Smooth muscle cell (in vitro differentiated cells): Measurements from ENCODE around the gene NLRP7. TPM values are rescaled to one million over a fixed set of nuclear protein-coding genes. Genes with fewer than 3 reads are reported as not detected.
"Not testable (repeated sequence)": the region's sequence is repeated elsewhere in the genome, so short reads cannot be mapped to it uniquely, and the experiment has no call there.

Experiments
- DNase-seq: peaks from one replicate; lab custom pipeline; 2025; ENCODE audit not compliant: unreplicated experiment; lab: John Stamatoyannopoulos, UW
- H2AFZ ChIP-seq: fragments of 200-600 bp; sonication (generic); 2 replicates; pipeline ENCODE4 v1.6.0; 2016; ENCODE audit warnings: antibody characterized with exemption, low read depth, mild to moderate bottlenecking
- H3F3A ChIP-seq: fragments of 200-600 bp; sonication (generic); 2 replicates; pipeline ENCODE4 v1.6.0; 2017; ENCODE audit warnings: antibody characterized with exemption, low read depth
- H3K27ac ChIP-seq: fragments of 200-600 bp; sonication (generic); 2 replicates; pipeline ENCODE4 v1.5.1; 2016; ENCODE audit warnings: low read depth, mild to moderate bottlenecking
- H3K27me3 ChIP-seq: fragments of 200-600 bp; sonication (generic); 2 replicates; pipeline ENCODE4 v1.6.1; 2016; ENCODE audit warnings: low read depth, mild to moderate bottlenecking
- H3K36me3 ChIP-seq: fragments of 200-600 bp; sonication (generic); 2 replicates; pipeline ENCODE4 v1.5.1; 2016; ENCODE audit warnings: low read depth
- H3K4me1 ChIP-seq: fragments of 200-600 bp; sonication (generic); 2 replicates; pipeline ENCODE4 v1.5.1; 2016; ENCODE audit warnings: low read depth
- H3K4me2 ChIP-seq: fragments of 200-600 bp; sonication (generic); 2 replicates; pipeline ENCODE4 v1.6.0; 2016; ENCODE audit warnings: mild to moderate bottlenecking
- H3K4me3 ChIP-seq: fragments of 200-600 bp; sonication (generic); 2 replicates; pipeline ENCODE4 v1.5.1; 2016; ENCODE audit warnings: mild to moderate bottlenecking
- H3K79me2 ChIP-seq: fragments of 200-600 bp; sonication (generic); 2 replicates; pipeline ENCODE4 v1.6.0; 2016; ENCODE audit warnings: low read depth, mild to moderate bottlenecking
- H3K9ac ChIP-seq: fragments of 200-600 bp; sonication (generic); 2 replicates; pipeline ENCODE4 v1.6.0; 2016; ENCODE audit warnings: low read depth
- H3K9me3 ChIP-seq: fragments of 200-600 bp; sonication (generic); replicated peaks from 2 replicates; pipeline ENCODE4 v1.5.1; 2016; ENCODE audit warnings: low read depth
- H4K20me1 ChIP-seq: fragments of 200-600 bp; sonication (generic); 2 replicates; pipeline ENCODE4 v1.6.0; 2016; ENCODE audit warnings: low read depth
- CTCF ChIP-seq: fragments of 200-600 bp; sonication (generic); IDR thresholded peaks from 2 replicates; pipeline ENCODE4 v1.5.1; 2017; ENCODE audit warnings: borderline replicate concordance, mild to moderate bottlenecking, antibody characterized with exemption; ENCODE audit not compliant: insufficient read depth, poor library complexity, severe bottlenecking
- WGBS: methylation state at CpG from one replicate; pipeline ENCODE4 v1.1.7; 2016; ENCODE audit warnings: low lambda C conversion rate; 5-methylcytosine and 5-hydroxymethylcytosine counted together
- polyA plus RNA-seq: library from polyadenylated mRNA; unstranded; fragments of >200 nt; fragmentation: Nextera tagmentation; extraction: Ambion mirVana; gene quantifications from 2 replicates; pipeline ENCODE4 v1.2.1, GENCODE V29; 2016
- total RNA-seq: library from RNA; depleted of rRNA; stranded (reverse); fragments of >200 nt; gene quantifications from 2 replicates; pipeline ENCODE4 v1.2.3, GENCODE V29; 2014

NLRP7 gene
- total and polyA plus RNA-seq, 2 experiments from 2014 or later, result 0.18 to 0.29 TPM

GRCh38 chr19:54902061-54902460 lies 45.3 kb downstream of the NLRP7 start:
- peaks cover 5% of the 10 kb centered on the region for H3F3A ChIP-seq
- H3K9ac ChIP-seq, result no peak overlapping the region
- no peak overlapping the region for H3K4me3 ChIP-seq
- DNase-seq, result no peak
- H3K9me3 ChIP-seq, result no peaks in the 10 kb centered on the region
- H4K20me1 ChIP-seq, result no peaks in the 10 kb centered on the region
- TF ChIP-seq CTCF, result no peak
- no peak overlapping the region for H2AFZ ChIP-seq
- WGBS, result 86% methylated on average over 3 of the region's 3 CpGs
- no peak overlapping the region for H3K4me2 ChIP-seq
- H3K79me2 ChIP-seq, result no peaks in the 10 kb centered on the region
- no peak overlapping the region for H3K27ac ChIP-seq
- H3K27me3 ChIP-seq, result no peaks in the 10 kb centered on the region
- H3K36me3 ChIP-seq, result no peaks in the 10 kb centered on the region
- H3K4me1 ChIP-seq, result no peaks in the 10 kb centered on the region

GRCh38 chr19:54901153-54901552 lies 46.2 kb downstream of the NLRP7 start:
- not testable (repeated sequence) for H3K79me2 ChIP-seq, H3K4me2 ChIP-seq, H2AFZ ChIP-seq, H4K20me1 ChIP-seq, H3K27ac ChIP-seq, H3K4me3 ChIP-seq, H3K27me3 ChIP-seq, H3K9me3 ChIP-seq, H3K36me3 ChIP-seq, H3K9ac ChIP-seq, H3K4me1 ChIP-seq, H3F3A ChIP-seq, DNase-seq
- WGBS, result 84% methylated on average over 8 of the region's 8 CpGs

- H3K4me1 ChIP-seq, H3F3A ChIP-seq, H3K9me3 ChIP-seq, H3K4me2 ChIP-seq, H3K36me3 ChIP-seq, H3K27me3 ChIP-seq, H3K9ac ChIP-seq, DNase-seq, H4K20me1 ChIP-seq, H3K27ac ChIP-seq, H3K79me2 ChIP-seq, H3K4me3 ChIP-seq, H2AFZ ChIP-seq: not testable (repeated sequence)
- WGBS, result 90% methylated on average over 9 of the region's 9 CpGs
These were observed 47.7 kb downstream of the NLRP7 start for GRCh38 chr19:54899646-54900045.

GRCh38 chr19:54898685-54899084 lies 48.6 kb downstream of the NLRP7 start:
- H4K20me1 ChIP-seq, H3F3A ChIP-seq, H3K4me2 ChIP-seq, H3K36me3 ChIP-seq, H3K27me3 ChIP-seq, DNase-seq, H3K9ac ChIP-seq, H3K4me3 ChIP-seq, H3K4me1 ChIP-seq, H3K9me3 ChIP-seq, H2AFZ ChIP-seq, H3K27ac ChIP-seq, H3K79me2 ChIP-seq: not testable (repeated sequence)
- WGBS, result 74% methylated on average over 7 of the region's 7 CpGs

- no peak overlapping the region for H3K27ac ChIP-seq
- H3K4me1 ChIP-seq, result no peaks in the 10 kb centered on the region
- TF ChIP-seq CTCF, result no peak
- no peaks in the 10 kb centered on the region for H3K79me2 ChIP-seq
- no peaks in the 10 kb centered on the region for H3F3A ChIP-seq
- no peaks in the 10 kb centered on the region for H4K20me1 ChIP-seq
- no peak overlapping the region for H3K4me2 ChIP-seq
- H2AFZ ChIP-seq, result no peak overlapping the region
- H3K36me3 ChIP-seq, result no peaks in the 10 kb centered on the region
- 84% methylated on average over 2 of the region's 2 CpGs for WGBS
- DNase-seq, result no peak
- no peaks in the 10 kb centered on the region for H3K27me3 ChIP-seq
- no peaks in the 10 kb centered on the region for H3K9me3 ChIP-seq
- no peak overlapping the region for H3K4me3 ChIP-seq
- H3K9ac ChIP-seq, result no peak overlapping the region
These were observed 51.3 kb downstream of the NLRP7 start for GRCh38 chr19:54896036-54896435.

GRCh38 chr19:54894106-54894505 lies 53.2 kb downstream of the NLRP7 start:
- H4K20me1 ChIP-seq, H3F3A ChIP-seq, H3K27me3 ChIP-seq, H3K9me3 ChIP-seq, H2AFZ ChIP-seq, H3K79me2 ChIP-seq, H3K27ac ChIP-seq, H3K4me2 ChIP-seq, H3K4me3 ChIP-seq, DNase-seq, H3K36me3 ChIP-seq, H3K4me1 ChIP-seq, H3K9ac ChIP-seq: not testable (repeated sequence)
- 55% methylated on average over 16 of the region's 16 CpGs for WGBS
